Measurements from ENCODE around the gene LSM14B. TPM values are rescaled to one million over a fixed set of nuclear protein-coding genes. Genes with fewer than 3 reads are reported as not detected.

LSM14B gene
- total and polyA plus RNA-seq, 7 donors = 26.4 to 67.0 (median 54.2) TPM

DNA sequence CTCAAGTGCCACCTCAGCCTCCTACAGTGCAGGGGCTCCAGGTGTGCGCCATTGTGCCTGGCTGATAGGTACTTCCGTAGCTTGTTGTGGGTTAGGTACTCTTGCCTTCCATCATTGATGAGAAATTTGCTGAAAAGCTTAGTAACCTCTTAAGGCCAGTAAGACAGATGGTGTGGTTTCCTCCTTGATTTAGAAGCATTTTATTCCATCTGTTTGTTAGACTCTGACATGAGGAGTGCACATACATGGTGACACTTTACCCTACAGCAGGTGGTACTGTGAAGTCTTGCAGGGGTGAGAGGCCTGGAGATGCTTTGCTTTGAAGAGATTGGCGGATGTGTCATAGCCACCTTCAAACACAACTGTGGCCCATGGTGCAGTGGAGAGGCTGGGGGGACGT, 45.8 kb downstream of the LSM14B start:
- H3K36me3 ChIP-seq (ENCODE audit: insufficient read depth in 1 of 2, low read depth in 1 of 2) = peaks cover 7 to 67% of the 10 kb centered on the region in 2 donors
- WGBS, 3 donors = 85 to 96% (median 92%) methylated on average over 4 of the region's 4 CpGs
- peak in 1 of 2 donors; percentile 6 for DNase-seq

DNA sequence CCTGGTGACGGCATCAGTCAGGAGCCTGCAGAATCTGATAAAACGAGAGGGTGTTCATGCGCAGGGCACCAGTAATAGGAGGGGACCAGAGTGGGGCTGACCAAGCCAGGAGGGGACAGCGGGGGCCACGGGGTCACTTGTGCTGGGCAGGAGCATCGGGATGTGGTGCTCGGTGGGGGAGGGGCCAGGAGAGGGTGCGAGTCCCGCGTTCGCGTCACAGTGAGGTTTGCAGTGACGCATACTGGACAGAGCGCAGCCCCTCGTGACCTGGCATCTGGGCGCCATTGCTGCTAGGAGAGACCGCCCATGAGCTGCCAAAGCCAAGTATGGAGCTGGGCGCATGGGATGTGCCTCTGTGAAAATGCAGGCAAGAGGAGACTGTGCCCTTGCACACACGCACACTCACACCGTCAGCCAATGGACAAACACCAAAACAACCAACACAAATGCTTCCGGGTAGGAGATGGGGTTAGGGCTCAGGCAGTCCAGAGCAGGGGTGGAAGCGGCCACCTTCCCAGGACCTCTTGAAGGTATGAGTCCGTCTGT, 46.7 kb downstream of the LSM14B start:
- Histone ChIP-seq H3K4me1 (peaks cover 8% of the 10 kb centered on the region), H3K4me3 (no peak overlapping the region), H3K36me3 (ENCODE audit: insufficient read depth in 1 of 2, low read depth in 1 of 2) (peaks cover 4 to 67% of the 10 kb centered on the region in 2 donors), H3K27me3 (ENCODE audit: insufficient read depth in 3 of 3, low read length in 2 of 3) (no peaks in the 10 kb centered on the region), H3K27ac (no peak overlapping the region), H3K9me3 (no peaks in the 10 kb centered on the region)
- WGBS, 3 donors = 93 to 96% (median 95%) methylated on average over 23 of the region's 23 CpGs
- intact Hi-C loops (cut with DNase I) = no loop called here
- ATAC-seq = no peak
- peak in 1 of 2 donors; percentile 1 for DNase-seq
- TF ChIP-seq, protein P1, sequence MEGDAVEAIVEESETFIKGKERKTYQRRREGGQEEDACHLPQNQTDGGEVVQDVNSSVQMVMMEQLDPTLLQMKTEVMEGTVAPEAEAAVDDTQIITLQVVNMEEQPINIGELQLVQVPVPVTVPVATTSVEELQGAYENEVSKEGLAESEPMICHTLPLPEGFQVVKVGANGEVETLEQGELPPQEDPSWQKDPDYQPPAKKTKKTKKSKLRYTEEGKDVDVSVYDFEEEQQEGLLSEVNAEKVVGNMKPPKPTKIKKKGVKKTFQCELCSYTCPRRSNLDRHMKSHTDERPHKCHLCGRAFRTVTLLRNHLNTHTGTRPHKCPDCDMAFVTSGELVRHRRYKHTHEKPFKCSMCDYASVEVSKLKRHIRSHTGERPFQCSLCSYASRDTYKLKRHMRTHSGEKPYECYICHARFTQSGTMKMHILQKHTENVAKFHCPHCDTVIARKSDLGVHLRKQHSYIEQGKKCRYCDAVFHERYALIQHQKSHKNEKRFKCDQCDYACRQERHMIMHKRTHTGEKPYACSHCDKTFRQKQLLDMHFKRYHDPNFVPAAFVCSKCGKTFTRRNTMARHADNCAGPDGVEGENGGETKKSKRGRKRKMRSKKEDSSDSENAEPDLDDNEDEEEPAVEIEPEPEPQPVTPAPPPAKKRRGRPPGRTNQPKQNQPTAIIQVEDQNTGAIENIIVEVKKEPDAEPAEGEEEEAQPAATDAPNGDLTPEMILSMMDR (IDR thresholded peaks at IDR 0.05) = no peak

More for the DNA sequence above, 45.8 kb downstream of the LSM14B start:
- TF ChIP-seq, protein P1 (IDR thresholded peaks at IDR 0.05) = no peak
- no peaks in the 10 kb centered on the region for H3K27me3 ChIP-seq (ENCODE audit: insufficient read depth in 3 of 3, low read length in 2 of 3)
- peaks cover 8% of the 10 kb centered on the region for H3K4me1 ChIP-seq
- ATAC-seq = no peak
- H3K27ac ChIP-seq = no peak overlapping the region
- no peak overlapping the region for H3K4me3 ChIP-seq
- intact Hi-C loops (cut with DNase I) = no loop called here
- H3K9me3 ChIP-seq = no peaks in the 10 kb centered on the region

DNA sequence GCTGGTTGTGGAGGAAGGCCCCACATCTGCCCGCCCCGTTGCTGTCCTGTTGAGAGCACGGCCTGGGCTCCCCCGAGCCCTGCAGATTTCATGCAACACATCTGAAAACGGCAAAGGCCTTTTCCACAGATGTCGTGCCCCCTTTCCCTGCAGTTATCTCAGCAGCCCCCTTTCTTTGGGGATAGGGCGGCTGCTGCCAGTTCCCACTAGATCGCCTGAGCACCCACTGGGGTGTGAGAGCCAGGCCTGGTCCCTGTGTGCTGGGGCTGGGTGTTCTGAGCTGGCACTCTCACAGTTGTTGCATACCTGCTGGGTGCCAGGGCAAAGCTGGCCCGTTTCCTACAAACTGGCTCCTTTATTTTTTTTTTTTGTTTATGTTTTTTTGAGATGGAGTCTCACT, 48.3 kb downstream of the LSM14B start:
- H3K4me1 ChIP-seq = peaks cover 8% of the 10 kb centered on the region
- H3K27me3 ChIP-seq (ENCODE audit: insufficient read depth in 3 of 3, low read length in 2 of 3) = no peaks in the 10 kb centered on the region
- DNase-seq (peak in 1 of 2 donors; percentile 27), ATAC-seq (no peak)
- TF ChIP-seq, protein P1 (IDR thresholded peaks at IDR 0.05) = no peak
- no peaks in the 10 kb centered on the region for H3K9me3 ChIP-seq
- intact Hi-C loops (cut with DNase I) = no loop called here
- no peak overlapping the region for H3K4me3 ChIP-seq
- 89 to 90% (median 90%) methylated on average over 9 of the region's 9 CpGs for WGBS, 3 donors
- H3K36me3 ChIP-seq (ENCODE audit: insufficient read depth in 1 of 2, low read depth in 1 of 2) = peaks cover 2 to 67% of the 10 kb centered on the region in 2 donors
- H3K27ac ChIP-seq = no peak overlapping the region

DNA sequence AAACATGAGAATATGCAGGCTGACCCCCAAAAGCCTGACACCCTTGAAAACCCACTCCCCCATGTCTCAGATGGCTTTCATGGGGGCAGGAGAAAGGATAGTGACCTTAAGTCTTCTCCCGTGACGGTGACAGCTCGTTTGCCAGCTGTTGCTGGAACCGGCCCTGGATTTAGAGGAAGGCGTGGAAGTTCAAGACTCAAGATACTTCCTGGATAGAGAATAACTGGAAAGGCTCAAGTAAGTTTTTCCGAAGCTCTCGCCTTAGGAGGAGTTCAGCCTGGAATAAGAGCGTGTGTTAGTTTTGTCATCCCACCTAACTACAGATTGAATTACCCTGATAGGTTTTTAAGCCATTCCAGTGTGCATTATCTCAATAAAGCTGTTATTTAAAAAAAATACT, 49.0 kb downstream of the LSM14B start:
- WGBS, 3 donors = 51 to 74% (median 66%) methylated on average over 8 of the region's 8 CpGs

More for the DNA sequence above, 49.0 kb downstream of the LSM14B start:
- intact Hi-C loops (cut with DNase I) = no loop called here
- TF ChIP-seq, protein P1 (IDR thresholded peaks at IDR 0.05) = no peak
- Histone ChIP-seq H3K4me1 (peaks cover 8% of the 10 kb centered on the region), H3K9me3 (no peaks in the 10 kb centered on the region), H3K4me3 (no peak overlapping the region), H3K27me3 (ENCODE audit: insufficient read depth in 3 of 3, low read length in 2 of 3) (no peaks in the 10 kb centered on the region), H3K36me3 (ENCODE audit: insufficient read depth in 1 of 2, low read depth in 1 of 2) (peaks cover under 1 to 67% of the 10 kb centered on the region in 2 donors), H3K27ac (no peak overlapping the region)
- no peak for ATAC-seq
- peak in 1 of 2 donors; percentile 0 for DNase-seq
